OCI-LY7 (cell line): Measurements from ENCODE around the gene NCK2. TPM values are rescaled to one million over a fixed set of nuclear protein-coding genes. Genes with fewer than 3 reads are reported as not detected.

Experiments
- BruUV-seq: library from RNA; stranded (reverse); fragments of 400-500 nt; replicated peaks from 2 replicates; lab custom pipeline; 2021; lab: Mats Ljungman, UMichigan
- CTCF ChIA-PET: fragments of 300-600 bp; sonication (Branson Sonifier 250); formaldehyde crosslinking; loops from one replicate; lab custom pipeline; 2022; ENCODE audit warnings: antibody characterized with exemption; ENCODE audit not compliant: unreplicated experiment; lab: Charles Lee
- POLR2A ChIA-PET: fragments of 300-600 bp; sonication (Branson Sonifier 250); formaldehyde crosslinking; loops from one replicate; lab custom pipeline; 2022; ENCODE audit warnings: antibody characterized with exemption; lab: Charles Lee
- DNase-seq: peaks from one replicate; pipeline ENCODE4 v3.0.0-alpha.2; 2015; ENCODE audit warnings: low spot score
- H2AFZ ChIP-seq: fragments of 200-600 bp; sonication (generic), shearing (Covaris generic); 2 replicates; pipeline ENCODE4 v1.6.1; 2014; ENCODE audit warnings: mild to moderate bottlenecking, antibody characterized with exemption, low read length, moderate library complexity
- H3K27ac ChIP-seq: fragments of 200-600 bp; sonication (generic); 2 replicates; pipeline ENCODE4 v1.5.1; 2014; ENCODE audit warnings: mixed run types, low read depth, mild to moderate bottlenecking, moderate library complexity, low read length, inconsistent platforms; ENCODE audit not compliant: poor library complexity, severe bottlenecking
- H3K36me3 ChIP-seq: fragments of 200-600 bp; sonication (generic); 2 replicates; pipeline ENCODE4 v1.6.1; 2014; ENCODE audit warnings: mild to moderate bottlenecking, antibody characterized with exemption, low read length, moderate library complexity, mixed read lengths; ENCODE audit not compliant: insufficient read depth
- H3K4me1 ChIP-seq: fragments of 200-600 bp; sonication (generic); 2 replicates; pipeline ENCODE4 v1.5.1; 2014; ENCODE audit warnings: mild to moderate bottlenecking, low read length; ENCODE audit not compliant: insufficient read depth, poor library complexity, severe bottlenecking
- H3K4me2 ChIP-seq: fragments of 200-600 bp; sonication (generic); 2 replicates; pipeline ENCODE4 v1.6.1; 2014; ENCODE audit warnings: mild to moderate bottlenecking, low read length
- H3K4me3 ChIP-seq: fragments of 200-600 bp; sonication (generic); 2 replicates; pipeline ENCODE4 v1.5.1; 2014; ENCODE audit warnings: mild to moderate bottlenecking, low read depth, low read length; ENCODE audit not compliant: poor library complexity, severe bottlenecking
- H3K79me2 ChIP-seq: fragments of 200-600 bp; sonication (generic); 2 replicates; pipeline ENCODE4 v1.6.1; 2016; ENCODE audit warnings: low read depth, mild to moderate bottlenecking, low read length, moderate library complexity, mixed read lengths; ENCODE audit not compliant: insufficient read depth
- H3K9me2 ChIP-seq: fragments of 200-600 bp; sonication (generic); 2 replicates; pipeline ENCODE4 v1.6.1; 2016; ENCODE audit warnings: mild to moderate bottlenecking, low read length, mixed read lengths; ENCODE audit not compliant: insufficient read depth
- H3K9me3 ChIP-seq: fragments of 200-600 bp; sonication (generic); 2 replicates; pipeline ENCODE4 v1.6.1; 2014; ENCODE audit warnings: mild to moderate bottlenecking, mixed run types, low read length, mixed read lengths
- H4K20me1 ChIP-seq: fragments of 200-600 bp; sonication (generic); 2 replicates; pipeline ENCODE4 v1.6.1; 2014; ENCODE audit warnings: mild to moderate bottlenecking, antibody characterized with exemption, low read length, moderate library complexity, mixed read lengths; ENCODE audit not compliant: insufficient read depth
- CTCF ChIP-seq: fragments of 200-600 bp; sonication (generic); conservative IDR thresholded peaks from 2 replicates; pipeline ENCODE4 v1.5.1; 2014; ENCODE audit warnings: mild to moderate bottlenecking, antibody characterized with exemption, low read length, moderate library complexity, mixed read lengths
- EZH2phosphoT487 ChIP-seq: fragments of 200-600 bp; sonication (generic); IDR thresholded peaks from 2 replicates; pipeline ENCODE4 v1.6.1; 2018; ENCODE audit warnings: low read depth, borderline replicate concordance, mild to moderate bottlenecking, mixed run types, antibody characterized with exemption, low read length, moderate library complexity, mixed read lengths
- intact Hi-C: fragments of 100-400 bp; cut with micrococcal nuclease; formaldehyde crosslinking; loops from one replicate; pipeline ENCODE4 v1.10.0; 2022; ENCODE audit not compliant: unreplicated experiment
- total RNA-seq, 2 experiments: library from RNA; depleted of rRNA in 1 of 2; stranded (reverse); fragments of >200 nt in 1 of 2; shearing (Covaris generic) in 1 of 2; gene quantifications; 2 replicates each; pipeline ENCODE4 v1.2.3, GENCODE V29; 2014 to 2022

Gene NCK2
- total RNA-seq, 2 experiments from 2014 or later = 23.4 to 34.2 TPM

- H3K27ac ChIP-seq = no peak overlapping the region
- H2AFZ ChIP-seq = no peak overlapping the region
- POLR2A ChIA-PET = interaction anchor here (1.1 kb wide), 1 partner anchor 136 kb away, joined by 10 read pairs; no protein-coding TSS in a partner anchor
Observed at GRCh38 chr2:105786231-105787230, 41.8 kb downstream of the NCK2 start.

GRCh38 chr2:105787376-105788318, 42.9 kb downstream of the NCK2 start:
- POLR2A ChIA-PET = interaction anchor here (1.1 to 3.0 kb wide), 3 partner anchors 11 to 137 kb away, joined by 4 to 11 read pairs (median 10); no protein-coding TSS in a partner anchor
- no TSS peak for BruUV-seq
- CTCF ChIA-PET = interaction anchor here (1.2 to 1.4 kb wide), 3 partner anchors 10 to 211 kb away, joined by 4 to 5 read pairs (median 5); no protein-coding TSS in a partner anchor
- no peaks in the 10 kb centered on the region for H3K9me3 ChIP-seq
- H3K4me1 ChIP-seq = peaks cover 31% of the 10 kb centered on the region
- H2AFZ ChIP-seq = peak overlapping the region; percentile 40; the same call in 1 of the 2 replicates
- H3K36me3 ChIP-seq = no peaks in the 10 kb centered on the region
- TF ChIP-seq EZH2phosphoT487 (no peak), CTCF (peak; percentile 92)
- H4K20me1 ChIP-seq = no peaks in the 10 kb centered on the region
- H3K9me2 ChIP-seq = no peaks in the 10 kb centered on the region
- intact Hi-C loops = loop anchor here (1.0 to 10.0 kb wide), 3 partner anchors 39 to 211 kb away; no protein-coding TSS in a partner anchor
- peak overlapping the region; percentile 39 for H3K4me2 ChIP-seq
- peak; percentile 80 for DNase-seq
- no peak overlapping the region for H3K4me3 ChIP-seq
- H3K79me2 ChIP-seq = no peaks in the 10 kb centered on the region
- H3K27ac ChIP-seq = no peak overlapping the region

More at GRCh38 chr2:105786231-105787230, 41.8 kb downstream of the NCK2 start:
- Histone ChIP-seq H3K4me2 (no peak overlapping the region), H3K4me1 (peaks cover 31% of the 10 kb centered on the region), H3K4me3 (no peak overlapping the region), H3K9me2 (no peaks in the 10 kb centered on the region), H3K9me3 (no peaks in the 10 kb centered on the region), H4K20me1 (no peaks in the 10 kb centered on the region), H3K36me3 (no peaks in the 10 kb centered on the region), H3K79me2 (no peaks in the 10 kb centered on the region)
- CTCF ChIA-PET = interaction anchor here (0.6 to 1.4 kb wide), 4 partner anchors 10 to 210 kb away, joined by 3 to 5 read pairs (median 4); no protein-coding TSS in a partner anchor
- no TSS peak for BruUV-seq
- no peak for DNase-seq
- intact Hi-C loops = loop anchor here (1.0 to 10.0 kb wide), 3 partner anchors 38 to 210 kb away; no protein-coding TSS in a partner anchor
- TF ChIP-seq EZH2phosphoT487 (no peak), CTCF (no peak)
